GM04504 (cell line): ENCODE measurements around the gene PDGFRA.
A peak's percentile ranks its signal among the peaks of the same experiment; 100 is the strongest.
"Not testable (repeated sequence)": the region's sequence is repeated elsewhere in the genome, so short reads cannot be mapped to it uniquely, and the experiment has no call there.

Experiments used
- DNase-seq: peaks from one replicate; pipeline ENCODE4 v3.0.0-alpha.2; 2012; ENCODE audit warnings: low read depth

PDGFRA gene

DNA sequence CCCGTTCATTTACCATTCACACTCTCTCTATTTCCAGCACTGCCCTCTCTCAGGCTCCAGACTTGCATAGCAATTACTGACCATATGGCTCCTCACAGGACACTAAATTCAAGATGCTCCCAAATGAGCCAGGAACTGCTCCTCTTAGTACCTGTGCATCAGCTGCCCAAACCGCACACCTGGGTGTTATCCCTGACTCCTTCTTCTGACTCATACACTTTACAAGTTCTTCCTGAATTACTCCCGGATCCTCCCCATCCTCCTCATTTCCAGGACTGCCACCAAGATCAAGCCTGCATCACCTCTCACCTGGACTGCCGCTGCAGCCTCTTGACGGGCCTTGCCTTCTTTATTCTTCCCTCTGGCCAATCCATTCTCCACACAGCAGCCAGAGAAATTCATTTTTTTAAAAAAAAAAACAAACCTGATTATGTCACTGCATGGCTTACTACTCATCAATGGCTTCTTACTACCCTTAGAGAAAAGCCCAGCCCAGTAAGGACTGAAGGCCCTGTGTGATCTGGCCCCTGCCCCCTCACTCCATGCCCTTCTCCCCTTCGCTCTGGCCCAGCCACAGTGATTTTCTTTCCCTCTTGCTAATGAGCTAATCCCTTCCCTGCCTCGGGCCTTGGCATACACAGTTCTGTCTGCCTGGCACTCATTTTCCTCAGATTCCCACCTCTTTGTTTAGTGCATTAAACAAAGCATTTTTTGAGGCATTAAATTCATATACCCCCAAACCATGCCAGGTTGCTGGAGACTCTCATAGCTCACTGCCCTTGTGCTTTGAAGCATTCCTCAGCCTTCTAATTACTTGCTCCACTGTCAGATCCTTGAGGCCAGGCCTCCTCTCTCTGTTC is 92.0 kb downstream of the PDGFRA start:
- DNase-seq: no peak

GRCh38 chr4:54322818-54323417 is 93.8 kb downstream of the PDGFRA start:
- DNase-seq: peak; percentile 32

DNA sequence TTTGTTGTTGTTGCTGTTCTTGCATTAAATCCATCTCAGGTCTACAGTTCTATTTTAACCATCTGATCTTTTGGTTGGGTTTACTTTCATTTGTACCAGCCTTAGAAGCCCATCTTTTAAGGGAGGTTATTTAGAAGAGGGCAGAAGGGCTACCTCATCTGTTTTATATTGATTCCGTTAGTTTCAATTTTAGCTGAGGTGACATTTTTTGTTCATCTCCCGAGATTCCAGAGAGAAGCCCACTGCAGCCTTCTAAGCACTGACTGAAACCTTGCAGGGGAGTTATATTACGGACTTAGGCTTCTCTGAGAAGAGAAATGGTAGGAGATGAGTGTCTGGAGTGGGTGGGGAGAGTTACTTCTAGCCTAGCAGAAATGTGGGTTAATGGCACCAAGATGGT is 101.8 kb downstream of the PDGFRA start:
- DNase-seq: no peak

DNA sequence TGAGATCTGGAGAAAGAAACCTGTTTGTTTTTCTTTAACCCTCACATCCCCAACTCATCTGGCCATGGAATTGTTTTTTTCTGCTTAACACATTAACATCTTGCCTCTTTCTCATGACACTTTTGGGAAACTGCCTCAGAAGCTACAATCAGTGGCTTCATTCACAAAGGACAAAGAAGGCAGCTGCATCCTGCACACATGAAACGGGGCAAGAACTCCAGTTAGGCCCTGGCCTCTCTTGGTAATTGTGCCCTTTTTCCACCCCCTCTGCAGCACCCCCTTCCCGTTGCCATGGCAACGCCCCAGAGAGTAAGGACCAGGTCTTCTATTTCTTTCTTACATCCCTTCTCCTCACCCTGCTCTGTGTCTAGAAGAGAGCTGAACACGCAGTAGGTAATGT is 103.4 kb downstream of the PDGFRA start:
- no peak for DNase-seq

DNA sequence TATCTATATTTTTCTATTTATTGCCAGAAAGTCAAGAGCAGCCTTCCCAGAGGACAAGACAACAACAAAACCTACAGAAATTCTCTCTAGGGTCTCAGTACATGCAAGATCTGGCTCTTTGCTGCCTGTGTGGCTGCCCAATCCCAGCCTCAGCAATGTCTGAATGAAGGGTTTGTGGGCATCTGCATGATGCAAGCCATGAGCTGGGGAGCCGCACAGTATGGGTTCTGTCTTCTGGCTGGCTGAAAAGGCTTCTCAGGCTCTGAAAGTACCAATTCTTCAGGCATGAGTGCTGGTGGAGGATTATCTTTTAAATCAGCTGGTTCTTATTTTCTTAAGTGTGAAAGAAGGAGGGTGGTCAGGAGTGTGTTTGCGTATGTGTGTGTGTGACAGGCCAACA is 104.6 kb downstream of the PDGFRA start:
- no peak for DNase-seq

DNA sequence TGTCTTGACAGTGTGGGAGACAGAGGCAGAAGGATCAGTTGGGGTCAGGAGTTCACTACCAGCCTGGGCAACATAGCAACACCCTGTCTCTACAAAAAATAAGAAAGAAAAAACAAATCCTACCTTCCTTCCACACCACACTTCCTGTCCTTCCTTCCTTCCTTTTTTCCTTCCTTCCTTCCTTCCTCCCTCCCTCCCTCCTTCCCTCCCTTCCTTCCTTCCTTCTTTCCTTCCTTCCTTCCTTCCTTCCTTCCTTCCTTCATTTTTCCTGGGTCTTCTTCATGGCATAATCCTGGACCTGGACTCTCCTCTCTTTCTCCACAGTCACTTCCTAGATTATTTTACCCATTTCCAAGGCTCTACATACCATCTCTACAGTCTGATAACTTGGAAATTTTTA is 105.7 kb downstream of the PDGFRA start:
- DNase-seq: not testable (repeated sequence)

GRCh38 chr4:54337009-54337408 is 107.9 kb downstream of the PDGFRA start:
- no peak for DNase-seq

GRCh38 chr4:54342067-54342466 is 113.0 kb downstream of the PDGFRA start:
- DNase-seq: not testable (repeated sequence)
